Esophagus squamous epithelium (tissue), 5 donors: ENCODE results near the gene RIMS3. TPM values are rescaled to one million over a fixed set of nuclear protein-coding genes. Genes with fewer than 3 reads are reported as not detected.
"Not testable (repeated sequence)": the region's sequence is repeated elsewhere in the genome, so short reads cannot be mapped to it uniquely, and the experiment has no call there.

Source experiments
- DNase-seq: peaks from one replicate; lab custom pipeline; 2025; lab: John Stamatoyannopoulos, UW
- H3K27ac ChIP-seq, 4 donors: fragments of 200-600 bp; sonication (generic); one replicate each; pipeline ENCODE4 v1.5.1; 2016 to 2019; ENCODE audit warnings: mild to moderate bottlenecking in 1 of 4
- H3K27me3 ChIP-seq, 4 donors: fragments of 200-600 bp; sonication (generic); 1 replicate in 3 of 4; 2 replicates in 1 of 4; pipeline versions ENCODE4 v1.5.1 to v1.6.0; 2017 to 2021; ENCODE audit warnings: antibody characterized with exemption in 1 of 4
- H3K36me3 ChIP-seq, 3 donors: fragments of 200-600 bp; sonication (generic); one replicate each; pipeline ENCODE4 v1.5.1; 2016 to 2019
- H3K4me1 ChIP-seq, 3 donors: fragments of 200-600 bp; sonication (generic); one replicate each; pipeline ENCODE4 v1.5.1; 2017 to 2019
- H3K4me3 ChIP-seq, 4 donors: fragments of 200-600 bp; sonication (generic); 1 replicate in 3 of 4; 2 replicates in 1 of 4; pipeline ENCODE4 v1.5.1; 2016 to 2019; ENCODE audit warnings: mild to moderate bottlenecking in 2 of 4, moderate library complexity in 1 of 4
- H3K9me3 ChIP-seq, 3 donors: fragments of 200-600 bp; sonication (generic); one replicate each; pipeline ENCODE4 v1.5.1; 2016 to 2019
- CTCF ChIP-seq, 6 experiments: fragments of 450-650 bp in 4 of 6; fragments of 200-600 bp in 2 of 6; sonication (generic) in 2 of 6; IDR thresholded peaks; one replicate each; pipeline ENCODE4 v1.5.1; 2016 to 2019; ENCODE audit warnings: antibody characterized with exemption in 6 of 6, mild to moderate bottlenecking in 4 of 6, moderate library complexity in 4 of 6
- POLR2A ChIP-seq, 4 donors: fragments of 450-650 bp; IDR thresholded peaks; one replicate each; pipeline ENCODE4 v1.6.1; 2017; ENCODE audit warnings: antibody characterized with exemption in 4 of 4, mild to moderate bottlenecking in 4 of 4, moderate library complexity in 3 of 4
- WGBS, 2 donors: methylation state at CpG; one replicate each; pipeline ENCODE4 v1.1.5; 2018; 5-methylcytosine and 5-hydroxymethylcytosine counted together
- intact Hi-C: fragments of 100-400 bp; cut with DNase I; formaldehyde crosslinking; loops from one replicate; pipeline ENCODE4 v1.15.0; 2022
- total RNA-seq, 4 donors: library from RNA; depleted of rRNA; stranded (reverse); fragments of >200 nt; gene quantifications; one replicate each; pipeline ENCODE4 v1.1.0, GENCODE V29; 2016
- donor health status: DM: yes; HTN: yes; CAD: no.

The RIMS3 gene
- total RNA-seq, 4 donors from 2014 or later = 1.0 to 2.5 (median 1.5) TPM

- TF ChIP-seq POLR2A (IDR thresholded peaks at IDR 0.05) (no peak), CTCF (IDR thresholded peaks at IDR 0.05) (no peak)
- Histone ChIP-seq H3K4me1 (peaks cover 0 to 7% (median 3%) of the 10 kb centered on the region in 3 donors), H3K27me3 (no peaks in the 10 kb centered on the region), H3K4me3 (no peak overlapping the region), H3K9me3 (no peaks in the 10 kb centered on the region), H3K36me3 (no peaks in the 10 kb centered on the region), H3K27ac (no peak overlapping the region)
- DNase-seq = no peak
- WGBS, 2 donors = 42 to 53% methylated on average over 5 to 6 of the region's 6 CpGs
- intact Hi-C loops = no loop called here
Measured at GRCh38 chr1:40634901-40635655, 30.4 kb downstream of the RIMS3 start.

GRCh38 chr1:40633931-40634376 lies 31.5 kb downstream of the RIMS3 start:
- no peak for DNase-seq
- intact Hi-C loops = no loop called here

GRCh38 chr1:40633523-40633922 lies 32.0 kb downstream of the RIMS3 start:
- no peaks in the 10 kb centered on the region for H3K27me3 ChIP-seq
- no peak for DNase-seq
- no peak overlapping the region for H3K27ac ChIP-seq
- no peak overlapping the region for H3K4me3 ChIP-seq
- no peaks in the 10 kb centered on the region for H3K36me3 ChIP-seq
- peaks cover 0 to 7% (median 3%) of the 10 kb centered on the region in 3 donors for H3K4me1 ChIP-seq
- no peak for TF ChIP-seq CTCF (IDR thresholded peaks at IDR 0.05)
- no peaks in the 10 kb centered on the region for H3K9me3 ChIP-seq
- intact Hi-C loops = no loop called here

More at GRCh38 chr1:40633931-40634376, 31.5 kb downstream of the RIMS3 start:
- Histone ChIP-seq H3K4me1 (peaks cover 0 to 7% (median 3%) of the 10 kb centered on the region in 3 donors), H3K27ac (no peak overlapping the region), H3K4me3 (no peak overlapping the region), H3K9me3 (no peaks in the 10 kb centered on the region), H3K27me3 (no peaks in the 10 kb centered on the region), H3K36me3 (no peaks in the 10 kb centered on the region)
- 59 to 60% methylated on average over 1 to 2 of the region's 2 CpGs for WGBS, 2 donors
- no peak for TF ChIP-seq POLR2A (IDR thresholded peaks at IDR 0.05)
- TF ChIP-seq CTCF (IDR thresholded peaks at IDR 0.05) = no peak

- H3K4me1 ChIP-seq = peaks cover 0 to 7% (median 3%) of the 10 kb centered on the region in 3 donors
- WGBS, 2 donors = 44 to 66% methylated on average over 5 of the region's 7 CpGs
- intact Hi-C loops = no loop called here
- H3K27ac ChIP-seq = no peak overlapping the region
- no peaks in the 10 kb centered on the region for H3K9me3 ChIP-seq
- H3K27me3 ChIP-seq = no peaks in the 10 kb centered on the region
- TF ChIP-seq CTCF (IDR thresholded peaks at IDR 0.05) = peak in 4 of 6 experiments; percentile 24 to 55 (median 38)
- no peak for TF ChIP-seq POLR2A (IDR thresholded peaks at IDR 0.05)
- no peak overlapping the region for H3K4me3 ChIP-seq
- DNase-seq = no peak
- H3K36me3 ChIP-seq = no peaks in the 10 kb centered on the region
Measured at GRCh38 chr1:40630488-40631223, 34.8 kb downstream of the RIMS3 start.

GRCh38 chr1:40629546-40629945 lies 35.9 kb downstream of the RIMS3 start:
- H3K36me3 ChIP-seq, H3K27me3 ChIP-seq, DNase-seq, H3K9me3 ChIP-seq, H3K4me3 ChIP-seq, H3K27ac ChIP-seq, H3K4me1 ChIP-seq, intact Hi-C loops: not testable (repeated sequence)
- WGBS, 2 donors = 69 to 83% methylated on average over 3 to 4 of the region's 4 CpGs
